ENCODE results near the gene HMGCL. TPM values are rescaled to one million over a fixed set of nuclear protein-coding genes. Genes with fewer than 3 reads are reported as not detected.

HMGCL gene
- polyA plus RNA-seq, 1 donor (not counting 4 experiments of a cell fraction or from before 2014, with no cell fraction given): 24.1 TPM

DNA sequence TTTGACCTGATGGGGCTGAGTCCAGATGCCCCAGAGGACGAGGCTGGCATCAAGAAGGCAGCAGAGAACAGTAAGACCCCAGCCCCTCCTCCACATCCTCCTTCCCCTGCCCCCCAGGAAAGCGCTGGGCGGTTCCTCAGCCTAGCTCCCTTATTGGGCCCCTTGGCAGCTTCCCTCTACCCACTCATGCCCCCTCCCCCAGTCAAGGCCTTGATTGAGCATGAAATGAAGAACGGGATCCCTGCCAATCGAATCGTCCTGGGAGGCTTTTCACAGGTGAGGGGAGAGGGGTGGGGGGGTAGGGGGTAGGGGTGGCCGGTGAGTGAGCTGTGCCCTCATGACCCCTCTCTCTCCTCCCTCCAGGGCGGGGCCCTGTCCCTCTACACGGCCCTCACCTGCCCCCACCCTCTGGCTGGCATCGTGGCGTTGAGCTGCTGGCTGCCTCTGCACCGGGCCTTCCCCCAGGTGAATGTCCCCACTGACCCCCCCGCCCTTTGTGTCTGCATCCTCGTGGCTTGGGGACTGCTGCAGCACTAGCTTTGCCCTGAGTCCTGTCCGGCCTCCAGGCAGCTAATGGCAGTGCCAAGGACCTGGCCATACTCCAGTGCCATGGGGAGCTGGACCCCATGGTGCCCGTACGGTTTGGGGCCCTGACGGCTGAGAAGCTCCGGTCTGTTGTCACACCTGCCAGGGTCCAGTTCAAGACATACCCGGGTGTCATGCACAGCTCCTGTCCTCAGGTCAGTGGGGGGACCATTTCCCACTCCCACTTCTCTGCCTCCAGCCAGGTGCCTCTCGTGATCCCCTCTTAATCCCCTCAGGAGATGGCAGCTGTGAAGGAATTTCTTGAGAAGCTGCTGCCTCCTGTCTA lies 31.1 kb downstream of the HMGCL start:
- no peaks in the 10 kb centered on the region for H4K20me1 ChIP-seq (ENCODE audit: control insufficient read depth, extremely low read depth, insufficient read depth, low read length)
- H3K27ac ChIP-seq (ENCODE audit: control insufficient read depth, insufficient read depth, low read length): no peak overlapping the region
- no peak for TF ChIP-seq EZH2 (IDR thresholded peaks at IDR 0.05; ENCODE audit: low read length)
- TF ChIP-seq, protein P1, sequence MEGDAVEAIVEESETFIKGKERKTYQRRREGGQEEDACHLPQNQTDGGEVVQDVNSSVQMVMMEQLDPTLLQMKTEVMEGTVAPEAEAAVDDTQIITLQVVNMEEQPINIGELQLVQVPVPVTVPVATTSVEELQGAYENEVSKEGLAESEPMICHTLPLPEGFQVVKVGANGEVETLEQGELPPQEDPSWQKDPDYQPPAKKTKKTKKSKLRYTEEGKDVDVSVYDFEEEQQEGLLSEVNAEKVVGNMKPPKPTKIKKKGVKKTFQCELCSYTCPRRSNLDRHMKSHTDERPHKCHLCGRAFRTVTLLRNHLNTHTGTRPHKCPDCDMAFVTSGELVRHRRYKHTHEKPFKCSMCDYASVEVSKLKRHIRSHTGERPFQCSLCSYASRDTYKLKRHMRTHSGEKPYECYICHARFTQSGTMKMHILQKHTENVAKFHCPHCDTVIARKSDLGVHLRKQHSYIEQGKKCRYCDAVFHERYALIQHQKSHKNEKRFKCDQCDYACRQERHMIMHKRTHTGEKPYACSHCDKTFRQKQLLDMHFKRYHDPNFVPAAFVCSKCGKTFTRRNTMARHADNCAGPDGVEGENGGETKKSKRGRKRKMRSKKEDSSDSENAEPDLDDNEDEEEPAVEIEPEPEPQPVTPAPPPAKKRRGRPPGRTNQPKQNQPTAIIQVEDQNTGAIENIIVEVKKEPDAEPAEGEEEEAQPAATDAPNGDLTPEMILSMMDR (optimal IDR thresholded peaks at IDR 0.05 in 1 of 3, IDR thresholded peaks at IDR 0.05 in 1 of 3, conservative IDR thresholded peaks at IDR 0.05 in 1 of 3; ENCODE audit: extremely low read depth in 1 of 3, insufficient read depth in 2 of 3, low read length in 3 of 3): no peak
- H3K9ac ChIP-seq (ENCODE audit: control insufficient read depth, extremely low read depth, insufficient read depth, low read length): no peak overlapping the region
- no peaks in the 10 kb centered on the region for H3K9me1 ChIP-seq (ENCODE audit: control insufficient read depth, extremely low read depth, insufficient read depth, low read length)
- H2AFZ ChIP-seq (ENCODE audit: control insufficient read depth, low read length): no peak overlapping the region
- no peak overlapping the region for H3K4me3 ChIP-seq (ENCODE audit: control insufficient read depth in 2 of 3, extremely low read depth in 1 of 3, insufficient read depth in 2 of 3, low read depth in 1 of 3, low read length in 3 of 3)
- peaks cover 21% of the 10 kb centered on the region for H3K79me2 ChIP-seq (ENCODE audit: control insufficient read depth, insufficient read depth, low read length)
- dilution Hi-C loops (cut with MboI; ENCODE audit: extremely low pct_ligation_motif_present, low sequenced_read_pairs): no loop called here
- DNase-seq (ENCODE audit: low read depth, low spot score): no peak
- H3K4me1 ChIP-seq (ENCODE audit: control insufficient read depth, extremely low read depth, insufficient read depth, low read length): peaks cover 32% of the 10 kb centered on the region
- no peak overlapping the region for H3K4me2 ChIP-seq (ENCODE audit: control insufficient read depth, extremely low read depth, insufficient read depth, low read depth, low read length)
- no peaks in the 10 kb centered on the region for H3K27me3 ChIP-seq (ENCODE audit: control insufficient read depth, extremely low read depth, insufficient read depth, low read length)
- FAIRE-seq: no peak
- H3K9me3 ChIP-seq (ENCODE audit: control insufficient read depth, low read depth, low read length): no peaks in the 10 kb centered on the region
- peaks cover 34 to 38% of the 10 kb centered on the region in 2 experiments for H3K36me3 ChIP-seq (ENCODE audit: control insufficient read depth in 2 of 2, extremely low read depth in 1 of 2, insufficient read depth in 2 of 2, low read length in 2 of 2)

DNA sequence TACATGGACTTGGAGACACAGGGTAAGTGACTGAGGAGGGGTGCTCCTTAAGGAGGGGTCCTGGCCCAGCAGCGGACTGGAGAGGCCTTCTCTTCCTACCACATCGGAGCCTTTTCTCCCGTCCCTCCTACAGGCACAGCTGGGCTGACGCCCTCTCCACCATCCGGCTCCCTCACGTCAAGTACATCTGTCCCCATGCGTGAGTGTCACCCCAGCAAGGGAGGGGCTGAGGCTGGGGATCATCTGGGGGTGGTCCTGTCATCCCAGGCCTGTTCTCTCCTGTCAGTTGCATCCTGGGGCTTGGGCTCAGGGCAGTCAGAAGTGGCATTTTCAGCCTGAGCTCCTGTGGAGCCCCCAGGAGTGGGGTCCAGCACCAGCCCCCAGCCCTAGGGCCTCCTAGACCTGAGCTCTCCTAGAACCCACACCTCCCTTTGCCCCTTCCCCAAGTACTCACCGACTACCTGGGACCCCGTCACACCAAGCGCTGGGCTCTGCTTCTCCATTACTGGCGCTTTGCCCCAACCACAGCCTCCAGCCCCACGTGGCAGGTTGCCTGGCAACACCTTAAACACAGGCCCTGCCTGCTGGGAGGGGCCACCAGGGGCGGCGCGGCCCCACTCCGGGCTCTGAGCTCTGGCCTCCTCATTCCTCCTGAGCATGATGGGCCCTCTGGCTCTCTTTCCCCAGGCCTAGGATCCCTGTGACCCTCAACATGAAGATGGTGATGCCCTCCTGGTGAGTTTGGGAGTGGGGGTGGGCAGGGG lies 32.0 kb downstream of the HMGCL start:
- Histone ChIP-seq H3K9me3 (ENCODE audit: control insufficient read depth, low read depth, low read length) (no peaks in the 10 kb centered on the region), H3K9me1 (ENCODE audit: control insufficient read depth, extremely low read depth, insufficient read depth, low read length) (no peaks in the 10 kb centered on the region), H3K4me3 (ENCODE audit: control insufficient read depth in 2 of 3, extremely low read depth in 1 of 3, insufficient read depth in 2 of 3, low read depth in 1 of 3, low read length in 3 of 3) (no peak overlapping the region), H3K4me1 (ENCODE audit: control insufficient read depth, extremely low read depth, insufficient read depth, low read length) (peaks cover 26% of the 10 kb centered on the region), H3K36me3 (ENCODE audit: control insufficient read depth in 2 of 2, extremely low read depth in 1 of 2, insufficient read depth in 2 of 2, low read length in 2 of 2) (peaks cover 27 to 32% of the 10 kb centered on the region in 2 experiments), H2AFZ (ENCODE audit: control insufficient read depth, low read length) (no peak overlapping the region), H4K20me1 (ENCODE audit: control insufficient read depth, extremely low read depth, insufficient read depth, low read length) (no peaks in the 10 kb centered on the region), H3K9ac (ENCODE audit: control insufficient read depth, extremely low read depth, insufficient read depth, low read length) (peak overlapping the region; percentile 22), H3K27me3 (ENCODE audit: control insufficient read depth, extremely low read depth, insufficient read depth, low read length) (no peaks in the 10 kb centered on the region), H3K79me2 (ENCODE audit: control insufficient read depth, insufficient read depth, low read length) (peaks cover 21% of the 10 kb centered on the region), H3K27ac (ENCODE audit: control insufficient read depth, insufficient read depth, low read length) (peak overlapping the region; percentile 10), H3K4me2 (ENCODE audit: control insufficient read depth, extremely low read depth, insufficient read depth, low read depth, low read length) (no peak overlapping the region)
- DNase-seq (ENCODE audit: low read depth, low spot score) (no peak), FAIRE-seq (no peak)
- TF ChIP-seq, protein P1 (optimal IDR thresholded peaks at IDR 0.05 in 1 of 3, IDR thresholded peaks at IDR 0.05 in 1 of 3, conservative IDR thresholded peaks at IDR 0.05 in 1 of 3; ENCODE audit: extremely low read depth in 1 of 3, insufficient read depth in 2 of 3, low read length in 3 of 3): no peak
- TF ChIP-seq EZH2 (IDR thresholded peaks at IDR 0.05; ENCODE audit: low read length): no peak
- dilution Hi-C loops (cut with MboI; ENCODE audit: extremely low pct_ligation_motif_present, low sequenced_read_pairs): no loop called here

Measured in keratinocyte (primary cell).